ENCODE results near the gene HERC4. TPM values are rescaled to one million over a fixed set of nuclear protein-coding genes. Genes with fewer than 3 reads are reported as not detected.

The HERC4 gene
- total and polyA plus RNA-seq, 9 of the 15 experiments (the other 6 are each of a cell fraction or from before 2014, with no cell fraction given), result 12.5 to 33.5 (median 22.8) TPM

DNA sequence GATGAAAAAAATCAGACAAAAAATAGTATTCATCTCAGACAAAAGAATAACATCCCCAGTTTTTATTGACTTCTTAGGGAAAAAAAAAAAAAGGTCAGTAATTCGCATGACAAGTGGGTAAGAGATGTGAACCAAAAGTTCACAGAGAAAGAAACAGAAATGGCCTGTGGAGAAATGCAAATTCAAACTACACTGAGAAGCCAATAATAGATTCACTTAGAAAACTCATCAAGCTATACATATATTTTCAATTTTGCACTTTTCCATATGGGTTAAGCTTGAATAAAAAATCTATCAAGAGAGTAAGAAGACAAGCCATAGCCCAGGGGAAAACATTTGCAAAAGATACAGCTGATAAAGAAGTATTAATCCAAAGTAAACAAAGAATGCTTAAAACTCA, 28.0 kb downstream of the HERC4 start (continued):
- TF ChIP-seq, protein P1, sequence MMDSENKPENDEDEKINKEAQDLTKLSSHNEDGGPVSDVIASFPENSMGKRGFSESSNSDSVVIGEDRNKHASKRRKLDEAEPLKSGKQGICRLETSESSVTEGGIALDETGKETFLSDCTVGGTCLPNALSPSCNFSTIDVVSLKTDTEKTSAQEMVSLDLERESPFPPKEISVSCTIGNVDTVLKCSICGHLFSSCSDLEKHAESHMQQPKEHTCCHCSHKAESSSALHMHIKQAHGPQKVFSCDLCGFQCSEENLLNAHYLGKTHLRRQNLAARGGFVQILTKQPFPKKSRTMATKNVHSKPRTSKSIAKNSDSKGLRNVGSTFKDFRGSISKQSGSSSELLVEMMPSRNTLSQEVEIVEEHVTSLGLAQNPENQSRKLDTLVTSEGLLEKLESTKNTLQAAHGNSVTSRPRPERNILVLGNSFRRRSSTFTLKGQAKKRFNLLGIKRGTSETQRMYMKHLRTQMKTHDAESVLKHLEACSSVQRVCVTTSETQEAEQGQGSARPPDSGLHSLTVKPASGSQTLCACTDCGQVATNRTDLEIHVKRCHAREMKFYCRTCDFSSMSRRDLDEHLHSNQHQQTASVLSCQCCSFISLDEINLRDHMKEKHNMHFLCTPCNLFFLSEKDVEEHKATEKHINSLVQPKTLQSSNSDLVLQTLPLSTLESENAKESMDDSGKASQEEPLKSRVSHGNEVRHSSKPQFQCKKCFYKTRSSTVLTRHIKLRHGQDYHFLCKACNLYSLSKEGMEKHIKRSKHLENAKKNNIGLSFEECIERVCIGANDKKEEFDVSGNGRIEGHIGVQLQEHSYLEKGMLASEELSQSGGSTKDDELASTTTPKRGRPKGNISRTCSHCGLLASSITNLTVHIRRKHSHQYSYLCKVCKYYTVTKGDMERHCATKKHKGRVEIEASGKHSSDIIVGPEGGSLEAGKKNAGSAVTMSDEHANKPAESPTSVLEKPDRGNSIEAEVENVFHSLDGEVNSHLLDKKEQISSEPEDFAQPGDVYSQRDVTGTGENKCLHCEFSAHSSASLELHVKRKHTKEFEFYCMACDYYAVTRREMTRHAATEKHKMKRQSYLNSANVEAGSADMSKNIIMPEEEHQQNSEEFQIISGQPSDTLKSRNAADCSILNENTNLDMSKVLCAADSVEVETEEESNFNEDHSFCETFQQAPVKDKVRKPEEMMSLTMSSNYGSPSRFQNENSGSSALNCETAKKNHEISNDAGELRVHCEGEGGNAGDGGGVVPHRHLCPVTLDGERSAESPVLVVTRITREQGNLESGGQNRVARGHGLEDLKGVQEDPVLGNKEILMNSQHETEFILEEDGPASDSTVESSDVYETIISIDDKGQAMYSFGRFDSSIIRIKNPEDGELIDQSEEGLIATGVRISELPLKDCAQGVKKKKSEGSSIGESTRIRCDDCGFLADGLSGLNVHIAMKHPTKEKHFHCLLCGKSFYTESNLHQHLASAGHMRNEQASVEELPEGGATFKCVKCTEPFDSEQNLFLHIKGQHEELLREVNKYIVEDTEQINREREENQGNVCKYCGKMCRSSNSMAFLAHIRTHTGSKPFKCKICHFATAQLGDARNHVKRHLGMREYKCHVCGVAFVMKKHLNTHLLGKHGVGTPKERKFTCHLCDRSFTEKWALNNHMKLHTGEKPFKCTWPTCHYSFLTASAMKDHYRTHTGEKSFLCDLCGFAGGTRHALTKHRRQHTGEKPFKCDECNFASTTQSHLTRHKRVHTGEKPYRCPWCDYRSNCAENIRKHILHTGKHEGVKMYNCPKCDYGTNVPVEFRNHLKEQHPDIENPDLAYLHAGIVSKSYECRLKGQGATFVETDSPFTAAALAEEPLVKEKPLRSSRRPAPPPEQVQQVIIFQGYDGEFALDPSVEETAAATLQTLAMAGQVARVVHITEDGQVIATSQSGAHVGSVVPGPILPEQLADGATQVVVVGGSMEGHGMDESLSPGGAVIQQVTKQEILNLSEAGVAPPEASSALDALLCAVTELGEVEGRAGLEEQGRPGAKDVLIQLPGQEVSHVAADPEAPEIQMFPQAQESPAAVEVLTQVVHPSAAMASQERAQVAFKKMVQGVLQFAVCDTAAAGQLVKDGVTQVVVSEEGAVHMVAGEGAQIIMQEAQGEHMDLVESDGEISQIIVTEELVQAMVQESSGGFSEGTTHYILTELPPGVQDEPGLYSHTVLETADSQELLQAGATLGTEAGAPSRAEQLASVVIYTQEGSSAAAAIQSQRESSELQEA (IDR thresholded peaks at IDR 0.05; ENCODE audit: low read depth), result no peak
- TF ChIP-seq CREBBP (IDR thresholded peaks at IDR 0.05; ENCODE audit: low read depth, low read length) (no peak), HNRNPL (IDR thresholded peaks at IDR 0.05; ENCODE audit: low read depth, low read length) (no peak), HNRNPLL (IDR thresholded peaks at IDR 0.05; ENCODE audit: low read depth, low read length, poor library complexity, severe bottlenecking) (no peak), PHTF2 (CRISPR knock-in tag; IDR thresholded peaks at IDR 0.05) (no peak), TFAM (CRISPR knock-in tag; conservative IDR thresholded peaks at IDR 0.05) (no peak), ZC3H8 (IDR thresholded peaks at IDR 0.05) (no peak), TGIF2 (CRISPR knock-in tag; IDR thresholded peaks at IDR 0.05) (no peak), TARDBP (IDR thresholded peaks at IDR 0.05) (no peak), TAF9B (IDR thresholded peaks at IDR 0.05; ENCODE audit: partially characterized antibody) (no peak), ZEB2 (IDR thresholded peaks at IDR 0.05) (no peak)
